H9 (cell line): ENCODE results near the gene ACSS2. TPM values are rescaled to one million over a fixed set of nuclear protein-coding genes. Genes with fewer than 3 reads are reported as not detected.
A peak's percentile ranks its signal among the peaks of the same experiment; 100 is the strongest.

ENCODE experiments used
- DNase-seq: peaks from one replicate; pipeline ENCODE4 v3.0.0-alpha.2; 2017
- H2AFZ ChIP-seq: one replicate; pipeline ENCODE4 v1.6.1; 2013; ENCODE audit warnings: mild to moderate bottlenecking, low read length, control low read depth, moderate library complexity
- H2AK5ac ChIP-seq: 2 replicates; pipeline ENCODE4 v1.6.1; 2013; ENCODE audit warnings: low read length, control low read depth, mixed read lengths; ENCODE audit not compliant: insufficient read length
- H2BK120ac ChIP-seq: one replicate; pipeline ENCODE4 v1.6.1; 2013; ENCODE audit warnings: low read depth, mild to moderate bottlenecking, low read length, control low read depth, inconsistent platforms; ENCODE audit not compliant: poor library complexity, severe bottlenecking
- H2BK12ac ChIP-seq: 2 replicates; pipeline ENCODE4 v1.6.1; 2013; ENCODE audit warnings: low read length, control low read depth, mixed read lengths, low read depth; ENCODE audit not compliant: insufficient read length
- H2BK15ac ChIP-seq: 2 replicates; pipeline ENCODE4 v1.6.1; 2013; ENCODE audit warnings: low read depth, low read length, control low read depth
- H2BK20ac ChIP-seq: one replicate; pipeline ENCODE4 v1.6.1; 2013; ENCODE audit warnings: low read depth, mild to moderate bottlenecking, low read length, control low read depth, inconsistent platforms; ENCODE audit not compliant: poor library complexity, severe bottlenecking
- H2BK5ac ChIP-seq: 2 replicates; pipeline ENCODE4 v1.6.1; 2013; ENCODE audit warnings: low read length, control low read depth, mixed read lengths; ENCODE audit not compliant: insufficient read length
- H3K14ac ChIP-seq: 2 replicates; pipeline ENCODE4 v1.6.1; 2013; ENCODE audit warnings: low read length, control low read depth; ENCODE audit not compliant: insufficient read depth
- H3K18ac ChIP-seq: 2 replicates; pipeline ENCODE4 v1.6.1; 2013; ENCODE audit warnings: low read depth, mild to moderate bottlenecking, mixed read lengths, low read length, control low read depth; ENCODE audit not compliant: insufficient read length
- H3K23ac ChIP-seq: 2 replicates; pipeline ENCODE4 v1.6.1; 2013; ENCODE audit warnings: low read length, control low read depth, mixed read lengths, low read depth; ENCODE audit not compliant: insufficient read length
- H3K23me2 ChIP-seq: 2 replicates; pipeline ENCODE4 v1.6.1; 2013; ENCODE audit warnings: low read depth, mild to moderate bottlenecking, mixed read lengths, low read length, control low read depth; ENCODE audit not compliant: insufficient read length, poor library complexity, severe bottlenecking
- H3K27ac ChIP-seq: 2 replicates; pipeline ENCODE4 v1.5.1; 2013; ENCODE audit warnings: low read length, control low read depth, mixed read lengths, low read depth; ENCODE audit not compliant: insufficient read length
- H3K27me3 ChIP-seq: 2 replicates; pipeline ENCODE4 v1.6.1; 2013; ENCODE audit warnings: low read length, control low read depth, inconsistent platforms; ENCODE audit not compliant: insufficient read depth
- H3K4ac ChIP-seq: 2 replicates; pipeline ENCODE4 v1.6.1; 2013; ENCODE audit warnings: low read depth, mild to moderate bottlenecking, control low read depth, inconsistent platforms, low read length, moderate library complexity
- H3K4me1 ChIP-seq: 2 replicates; pipeline ENCODE4 v1.6.1; 2013; ENCODE audit warnings: low read length, control low read depth, inconsistent platforms; ENCODE audit not compliant: insufficient read depth
- H3K4me2 ChIP-seq: 2 replicates; pipeline ENCODE4 v1.6.1; 2013; ENCODE audit warnings: low read length, control low read depth, mixed read lengths; ENCODE audit not compliant: insufficient read length, insufficient read depth
- H3K56ac ChIP-seq: 2 replicates; pipeline ENCODE4 v1.6.1; 2013; ENCODE audit warnings: low read depth, mild to moderate bottlenecking, mixed read lengths, low read length, control low read depth; ENCODE audit not compliant: insufficient read length
- H3K79me1 ChIP-seq: 2 replicates; pipeline ENCODE4 v1.6.1; 2013; ENCODE audit warnings: low read depth, mild to moderate bottlenecking, moderate library complexity, low read length, control low read depth, inconsistent platforms; ENCODE audit not compliant: insufficient read depth, poor library complexity, severe bottlenecking
- H3K79me2 ChIP-seq: 2 replicates; pipeline ENCODE4 v1.6.1; 2013; ENCODE audit warnings: low read length, control low read depth, inconsistent platforms; ENCODE audit not compliant: insufficient read depth
- H3K9ac ChIP-seq: 2 replicates; pipeline ENCODE4 v1.6.1; 2013; ENCODE audit warnings: low read length, control low read depth, mixed read lengths; ENCODE audit not compliant: insufficient read length; ENCODE audit errors: extremely low read depth
- H3K9me3 ChIP-seq: one replicate; pipeline ENCODE4 v1.6.1; 2013; ENCODE audit warnings: low read depth, low read length, inconsistent platforms; ENCODE audit not compliant: control insufficient read depth
- H3T11ph ChIP-seq: one replicate; pipeline ENCODE4 v1.6.1; 2013; ENCODE audit warnings: mild to moderate bottlenecking, low read length, control low read depth, inconsistent platforms
- H4K20me1 ChIP-seq: one replicate; pipeline ENCODE4 v1.6.1; 2013; ENCODE audit not compliant: control insufficient read depth, insufficient read length, insufficient read depth
- H4K5ac ChIP-seq: 2 replicates; pipeline ENCODE4 v1.6.1; 2013; ENCODE audit warnings: low read depth, mild to moderate bottlenecking, mixed read lengths, low read length, control low read depth; ENCODE audit not compliant: insufficient read length
- H4K8ac ChIP-seq: replicated peaks from 2 replicates; pipeline ENCODE4 v1.6.1; 2013; ENCODE audit warnings: low read length, control low read depth, mixed read lengths, low read depth; ENCODE audit not compliant: insufficient read length
- H4K91ac ChIP-seq: 2 replicates; pipeline ENCODE4 v1.6.1; 2013; ENCODE audit warnings: low read depth, mild to moderate bottlenecking, moderate library complexity, mixed read lengths, low read length, control low read depth; ENCODE audit not compliant: insufficient read length
- H3K27ac Mint-ChIP-seq, 3 experiments: 2 replicates in 2 of 3; 3 replicates in 1 of 3; pipeline ENCODE4 v1.8.0; 2020 to 2021; ENCODE audit warnings: mixed read lengths in 3 of 3, mild to moderate bottlenecking in 1 of 3, moderate library complexity in 1 of 3
- H3K27me3 Mint-ChIP-seq: 2 replicates; pipeline ENCODE4 v1.8.0; 2021; ENCODE audit warnings: low read depth, mild to moderate bottlenecking, moderate library complexity, mixed read lengths
- H3K36me3 Mint-ChIP-seq, 3 experiments: 2 replicates in 2 of 3; 3 replicates in 1 of 3; pipeline ENCODE4 v1.8.0; 2020 to 2021; ENCODE audit warnings: low read depth in 3 of 3, mixed read lengths in 3 of 3; ENCODE audit not compliant: insufficient read depth in 1 of 3
- H3K4me1 Mint-ChIP-seq, 2 experiments: 2 replicates each; pipeline ENCODE4 v1.8.0; 2020; ENCODE audit warnings: mixed read lengths in 2 of 2
- H3K4me3 Mint-ChIP-seq, 2 experiments: 2 replicates in 1 of 2; 3 replicates in 1 of 2; pipeline ENCODE4 v1.8.0; 2020 to 2021; ENCODE audit warnings: mild to moderate bottlenecking in 2 of 2, mixed read lengths in 2 of 2, moderate library complexity in 1 of 2
- H3K9me3 Mint-ChIP-seq, 2 experiments: 2 replicates in 1 of 2; 3 replicates in 1 of 2; pipeline ENCODE4 v1.8.0; 2020; ENCODE audit warnings: mild to moderate bottlenecking in 2 of 2, mixed read lengths in 2 of 2, moderate library complexity in 1 of 2
- WGBS: extraction: QIAGEN DNeasy Blood & Tissue Kit; methylation state at CpG from one replicate; pipeline ENCODE4 v1.1.7; 2013; ENCODE audit warnings: missing lambda C conversion rate, low lambda C conversion rate, mixed read lengths; ENCODE audit not compliant: insufficient read length; ENCODE audit errors: extremely low coverage; 5-methylcytosine and 5-hydroxymethylcytosine counted together
- total RNA-seq: library from RNA; stranded (reverse); gene quantifications from 2 replicates; pipeline ENCODE4 v1.2.1, GENCODE V29; 2021
- TF ChIP-seq, protein P1 (sequence below): fragments of 200-600 bp; sonication (generic); conservative IDR thresholded peaks from 3 replicates; pipeline ENCODE4 v1.8.0; 2021; ENCODE audit warnings: antibody characterized with exemption, mild to moderate bottlenecking

The ACSS2 gene
- total RNA-seq, 1 experiment from 2014 or later, result 15.4 TPM

DNA sequence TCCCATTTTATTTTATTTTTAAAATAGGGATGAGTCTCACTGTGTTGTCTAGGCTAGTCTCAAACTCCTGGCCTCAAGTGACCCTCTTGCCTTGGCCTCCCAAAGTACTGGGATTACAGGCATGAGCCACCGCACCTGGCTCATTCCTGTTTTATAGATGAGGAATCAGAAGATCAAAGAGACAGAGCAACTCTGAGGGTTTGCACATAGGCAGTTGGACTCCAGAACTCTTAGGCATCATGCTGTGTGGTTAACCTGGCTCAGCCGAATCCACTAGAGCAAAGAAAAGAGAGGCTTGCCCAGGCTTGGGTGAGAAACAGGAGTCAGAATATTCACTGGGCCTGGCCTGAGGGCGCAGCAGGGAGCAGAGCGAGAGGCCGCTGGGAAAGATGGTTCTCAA lies 88.6 kb downstream of the ACSS2 start:
- TF ChIP-seq, protein P1, sequence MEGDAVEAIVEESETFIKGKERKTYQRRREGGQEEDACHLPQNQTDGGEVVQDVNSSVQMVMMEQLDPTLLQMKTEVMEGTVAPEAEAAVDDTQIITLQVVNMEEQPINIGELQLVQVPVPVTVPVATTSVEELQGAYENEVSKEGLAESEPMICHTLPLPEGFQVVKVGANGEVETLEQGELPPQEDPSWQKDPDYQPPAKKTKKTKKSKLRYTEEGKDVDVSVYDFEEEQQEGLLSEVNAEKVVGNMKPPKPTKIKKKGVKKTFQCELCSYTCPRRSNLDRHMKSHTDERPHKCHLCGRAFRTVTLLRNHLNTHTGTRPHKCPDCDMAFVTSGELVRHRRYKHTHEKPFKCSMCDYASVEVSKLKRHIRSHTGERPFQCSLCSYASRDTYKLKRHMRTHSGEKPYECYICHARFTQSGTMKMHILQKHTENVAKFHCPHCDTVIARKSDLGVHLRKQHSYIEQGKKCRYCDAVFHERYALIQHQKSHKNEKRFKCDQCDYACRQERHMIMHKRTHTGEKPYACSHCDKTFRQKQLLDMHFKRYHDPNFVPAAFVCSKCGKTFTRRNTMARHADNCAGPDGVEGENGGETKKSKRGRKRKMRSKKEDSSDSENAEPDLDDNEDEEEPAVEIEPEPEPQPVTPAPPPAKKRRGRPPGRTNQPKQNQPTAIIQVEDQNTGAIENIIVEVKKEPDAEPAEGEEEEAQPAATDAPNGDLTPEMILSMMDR, result no peak
- Mint-ChIP-seq H3K36me3 (no peaks in the 10 kb centered on the region), H3K27me3 (no peaks in the 10 kb centered on the region; the same call in 1 of the 2 replicates), H3K9me3 (no peaks in the 10 kb centered on the region), H3K27ac (peak overlapping the region in 1 of 3 experiments; percentile 56; a peak in 1 of 7 replicates), H3K4me1 (peaks cover 22% of the 10 kb centered on the region in 2 experiments), H3K4me3 (no peak overlapping the region)
- Histone ChIP-seq H3K9ac (no peak overlapping the region), H2BK5ac (no peak overlapping the region), H2BK120ac (no peak overlapping the region), H4K91ac (no peak overlapping the region), H3K27ac (no peak overlapping the region), H3K79me2 (no peaks in the 10 kb centered on the region), H2BK12ac (no peak overlapping the region), H3K27me3 (no peaks in the 10 kb centered on the region), H3K9me3 (no peaks in the 10 kb centered on the region), H3K23ac (no peak overlapping the region), H3K14ac (no peak overlapping the region; the same call in 1 of the 2 replicates), H4K20me1 (no peaks in the 10 kb centered on the region), H3K56ac (no peak overlapping the region), H2BK20ac (no peak overlapping the region), H2AK5ac (no peak overlapping the region), H3K4me1 (no peaks in the 10 kb centered on the region), H3K79me1 (no peaks in the 10 kb centered on the region), H2AFZ (no peak overlapping the region), H3K4me2 (no peak overlapping the region), H3K23me2 (no peaks in the 10 kb centered on the region), H3K18ac (no peak overlapping the region), H4K8ac (no peak overlapping the region), H3K4ac (no peak overlapping the region), H3T11ph (no peak overlapping the region), H2BK15ac (no peak overlapping the region), H4K5ac (no peak overlapping the region)
- DNase-seq, result no peak
- WGBS, result no CpG with 5 or more reads among the region's 5 CpGs
